Measurements from ENCODE around the gene COL12A1. TPM values are rescaled to one million over a fixed set of nuclear protein-coding genes. Genes with fewer than 3 reads are reported as not detected.

Gene COL12A1
- polyA plus RNA-seq, 1 donor from 2014 or later, result 0.63 TPM

- no peaks in the 10 kb centered on the region for H3K9me2 ChIP-seq (ENCODE audit: insufficient read depth, low read length)
- H3K4me2 ChIP-seq (ENCODE audit: low read length), result no peak overlapping the region
- H3K79me2 ChIP-seq (replicated peaks; ENCODE audit: insufficient read depth, low read length), result no peaks in the 10 kb centered on the region
- no peak overlapping the region for H3K4me3 ChIP-seq (ENCODE audit: low read length)
- TF ChIP-seq CTCF (IDR thresholded peaks at IDR 0.05; ENCODE audit: poor library complexity, severe bottlenecking) (no peak), SMC3 (conservative IDR thresholded peaks at IDR 0.05; ENCODE audit: poor library complexity) (no peak), RAD21 (conservative IDR thresholded peaks at IDR 0.05) (no peak), EZH2 (IDR thresholded peaks at IDR 0.05; ENCODE audit: borderline replicate concordance, insufficient read depth, low read length, poor library complexity, severe bottlenecking) (no peak), POLR2AphosphoS5 (IDR thresholded peaks at IDR 0.05) (no peak), EP300 (conservative IDR thresholded peaks at IDR 0.05; ENCODE audit: poor library complexity, severe bottlenecking) (no peak)
- no peaks in the 10 kb centered on the region for H3K27me3 ChIP-seq (ENCODE audit: insufficient read depth, low read depth, low read length)
- no peaks in the 10 kb centered on the region for H3F3A ChIP-seq (ENCODE audit: insufficient read depth, low read length, poor library complexity, severe bottlenecking)
- H3K27ac ChIP-seq (ENCODE audit: low read length), result no peak overlapping the region
- H3K9ac ChIP-seq (ENCODE audit: low read length), result no peak overlapping the region
- no peaks in the 10 kb centered on the region for H4K20me1 ChIP-seq (ENCODE audit: insufficient read depth)
- H2AFZ ChIP-seq (ENCODE audit: low read depth, low read length), result no peak overlapping the region
- H3K36me3 ChIP-seq (ENCODE audit: insufficient read depth, low read length), result no peaks in the 10 kb centered on the region
- no peaks in the 10 kb centered on the region for H3K9me3 ChIP-seq (ENCODE audit: low read length)
Observed at GRCh38 chr6:75158176-75158575, 47.7 kb downstream of the COL12A1 start.

- Histone ChIP-seq H3K9ac (ENCODE audit: low read length) (no peak overlapping the region), H3K79me2 (replicated peaks; ENCODE audit: insufficient read depth, low read length) (no peaks in the 10 kb centered on the region), H3K4me2 (ENCODE audit: low read length) (no peak overlapping the region), H3K36me3 (ENCODE audit: insufficient read depth, low read length) (no peaks in the 10 kb centered on the region), H3K27me3 (ENCODE audit: insufficient read depth, low read depth, low read length) (no peaks in the 10 kb centered on the region), H4K20me1 (ENCODE audit: insufficient read depth) (no peaks in the 10 kb centered on the region), H3K9me2 (ENCODE audit: insufficient read depth, low read length) (no peaks in the 10 kb centered on the region), H3K27ac (ENCODE audit: low read length) (no peak overlapping the region), H3F3A (ENCODE audit: insufficient read depth, low read length, poor library complexity, severe bottlenecking) (no peaks in the 10 kb centered on the region), H2AFZ (ENCODE audit: low read depth, low read length) (no peak overlapping the region), H3K4me3 (ENCODE audit: low read length) (no peak overlapping the region), H3K9me3 (ENCODE audit: low read length) (no peaks in the 10 kb centered on the region)
- no peak for TF ChIP-seq EP300 (conservative IDR thresholded peaks at IDR 0.05; ENCODE audit: poor library complexity, severe bottlenecking)
Observed at GRCh38 chr6:75157336-75157735, 48.5 kb downstream of the COL12A1 start.

DNA sequence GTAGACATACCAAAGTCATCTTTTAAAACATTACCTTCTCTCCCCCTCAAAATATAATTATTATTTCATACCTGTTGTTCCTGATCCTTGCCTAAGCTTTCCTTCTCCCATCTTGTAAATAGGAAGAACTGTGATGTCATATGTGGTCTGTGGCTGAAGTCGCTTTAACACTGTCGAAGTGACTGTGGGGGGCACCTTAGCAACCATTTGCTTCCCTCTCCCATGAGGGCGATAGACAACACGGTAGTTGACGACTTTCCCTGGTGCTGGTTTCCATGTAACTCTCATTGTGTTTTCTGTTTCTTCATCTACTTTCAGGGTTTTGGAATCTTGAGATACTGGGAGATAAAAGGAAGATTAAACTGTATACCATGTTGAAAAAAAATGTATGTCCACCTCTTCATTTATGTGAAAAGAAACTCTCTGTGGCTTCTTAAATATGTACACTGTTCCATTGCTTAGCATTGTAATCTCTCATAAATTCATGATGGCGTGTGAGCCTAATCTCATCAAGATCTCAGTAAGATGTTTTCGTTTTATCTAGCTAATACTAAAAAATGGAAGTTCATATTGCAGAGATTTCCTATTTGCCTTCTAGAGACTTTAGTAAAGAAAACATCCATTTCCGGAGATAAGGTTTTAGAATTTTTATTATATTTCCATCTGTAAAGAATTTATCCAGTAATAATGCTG, 49.5 kb downstream of the COL12A1 start:
- Histone ChIP-seq H3K27me3 (ENCODE audit: insufficient read depth, low read depth, low read length) (no peaks in the 10 kb centered on the region), H3K36me3 (ENCODE audit: insufficient read depth, low read length) (no peaks in the 10 kb centered on the region), H3K27ac (ENCODE audit: low read length) (no peak overlapping the region), H3K9me2 (ENCODE audit: insufficient read depth, low read length) (no peaks in the 10 kb centered on the region), H3K79me2 (replicated peaks; ENCODE audit: insufficient read depth, low read length) (no peaks in the 10 kb centered on the region), H3K4me2 (ENCODE audit: low read length) (no peak overlapping the region), H3K4me3 (ENCODE audit: low read length) (no peak overlapping the region), H4K20me1 (ENCODE audit: insufficient read depth) (no peaks in the 10 kb centered on the region), H2AFZ (ENCODE audit: low read depth, low read length) (no peak overlapping the region), H3F3A (ENCODE audit: insufficient read depth, low read length, poor library complexity, severe bottlenecking) (no peaks in the 10 kb centered on the region), H3K9me3 (ENCODE audit: low read length) (no peaks in the 10 kb centered on the region), H3K9ac (ENCODE audit: low read length) (no peak overlapping the region)
- TF ChIP-seq EP300 (conservative IDR thresholded peaks at IDR 0.05; ENCODE audit: poor library complexity, severe bottlenecking), result no peak
- TF ChIP-seq RAD21 (conservative IDR thresholded peaks at IDR 0.05), result no peak

DNA sequence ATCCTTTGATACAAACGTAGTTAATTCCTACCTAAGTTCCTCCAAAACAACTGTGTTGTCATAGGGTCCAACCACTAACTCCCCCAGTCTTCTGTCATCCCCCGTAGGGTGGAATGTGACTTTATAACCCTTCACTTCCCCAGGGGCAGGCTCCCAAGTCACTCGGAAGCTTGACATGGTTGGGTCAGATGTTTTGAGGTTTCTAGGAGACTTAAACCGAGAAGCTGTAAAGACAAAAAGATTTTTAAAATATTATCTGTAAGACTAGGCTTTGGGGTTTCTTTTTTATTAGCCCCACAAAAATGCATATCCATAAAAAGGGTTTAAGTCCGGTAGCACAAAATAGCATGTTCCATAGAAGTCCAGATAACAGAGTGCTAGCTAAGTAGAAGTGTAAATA, 50.2 kb downstream of the COL12A1 start:
- TF ChIP-seq CTCF (IDR thresholded peaks at IDR 0.05; ENCODE audit: poor library complexity, severe bottlenecking) (no peak), MXI1 (conservative IDR thresholded peaks at IDR 0.05; ENCODE audit: poor library complexity, severe bottlenecking) (no peak), EZH2 (IDR thresholded peaks at IDR 0.05; ENCODE audit: borderline replicate concordance, insufficient read depth, low read length, poor library complexity, severe bottlenecking) (no peak), RAD21 (conservative IDR thresholded peaks at IDR 0.05) (no peak), REST (IDR thresholded peaks at IDR 0.05; ENCODE audit: borderline replicate concordance) (no peak), POLR2AphosphoS5 (IDR thresholded peaks at IDR 0.05) (no peak), EP300 (conservative IDR thresholded peaks at IDR 0.05; ENCODE audit: poor library complexity, severe bottlenecking) (no peak), SMC3 (conservative IDR thresholded peaks at IDR 0.05; ENCODE audit: poor library complexity) (no peak), TAF1 (IDR thresholded peaks at IDR 0.05; ENCODE audit: low read depth) (no peak)
- no peaks in the 10 kb centered on the region for H3K36me3 ChIP-seq (ENCODE audit: insufficient read depth, low read length)
- H2AFZ ChIP-seq (ENCODE audit: low read depth, low read length), result no peak overlapping the region
- H3F3A ChIP-seq (ENCODE audit: insufficient read depth, low read length, poor library complexity, severe bottlenecking), result no peaks in the 10 kb centered on the region
- no peaks in the 10 kb centered on the region for H3K27me3 ChIP-seq (ENCODE audit: insufficient read depth, low read depth, low read length)
- no peak overlapping the region for H3K9ac ChIP-seq (ENCODE audit: low read length)
- no peak overlapping the region for H3K4me3 ChIP-seq (ENCODE audit: low read length)
- no peaks in the 10 kb centered on the region for H3K9me3 ChIP-seq (ENCODE audit: low read length)
- no peak overlapping the region for H3K4me2 ChIP-seq (ENCODE audit: low read length)
- no peaks in the 10 kb centered on the region for H3K9me2 ChIP-seq (ENCODE audit: insufficient read depth, low read length)
- no peak overlapping the region for H3K27ac ChIP-seq (ENCODE audit: low read length)
- H4K20me1 ChIP-seq (ENCODE audit: insufficient read depth), result no peaks in the 10 kb centered on the region
- no peaks in the 10 kb centered on the region for H3K79me2 ChIP-seq (replicated peaks; ENCODE audit: insufficient read depth, low read length)
